Measurements from ENCODE around the gene MCRS1.
"Not testable (repeated sequence)": the region's sequence is repeated elsewhere in the genome, so short reads cannot be mapped to it uniquely, and the experiment has no call there.

MCRS1 gene

GRCh38 chr12:49515266-49515665 is 52.7 kb downstream of the MCRS1 start:
- no peak overlapping the region for H3K4me3 ChIP-seq (ENCODE audit: low read depth, low read length)
- DNase-seq (ENCODE audit: low read depth) = no peak
- no peak for TF ChIP-seq CTCF (IDR thresholded peaks at IDR 0.05; ENCODE audit: control insufficient read depth, extremely low read depth, insufficient read depth)

- peak overlapping the region; percentile 33 for H3K4me3 ChIP-seq (ENCODE audit: low read depth, low read length)
- peak; percentile 85 for DNase-seq (ENCODE audit: low read depth)
- TF ChIP-seq CTCF (IDR thresholded peaks at IDR 0.05; ENCODE audit: control insufficient read depth, extremely low read depth, insufficient read depth) = no peak
These were observed 55.4 kb downstream of the MCRS1 start for GRCh38 chr12:49512546-49512945.

GRCh38 chr12:49511410-49511809 is 56.5 kb downstream of the MCRS1 start:
- H3K4me3 ChIP-seq (ENCODE audit: low read depth, low read length) = no peak overlapping the region
- no peak for TF ChIP-seq CTCF (IDR thresholded peaks at IDR 0.05; ENCODE audit: control insufficient read depth, extremely low read depth, insufficient read depth)
- DNase-seq (ENCODE audit: low read depth) = no peak

- H3K4me3 ChIP-seq (ENCODE audit: low read depth, low read length); DNase-seq (ENCODE audit: low read depth): not testable (repeated sequence)
These were observed 58.3 kb downstream of the MCRS1 start for GRCh38 chr12:49509681-49510080.
